ENCODE data around the gene VAV3. TPM values are rescaled to one million over a fixed set of nuclear protein-coding genes. Genes with fewer than 3 reads are reported as not detected.
A peak's percentile ranks its signal among the peaks of the same experiment; 100 is the strongest.

VAV3 gene
- total RNA-seq, 2 experiments from 2014 or later = 5.5 to 5.6 TPM

GRCh38 chr1:107935396-107936064 is 29.4 kb downstream of the VAV3 start:
- Histone ChIP-seq H3K4me1 (ENCODE audit: insufficient read depth, low read length) (peaks cover 15% of the 10 kb centered on the region), H3K9me3 (ENCODE audit: control insufficient read depth in 1 of 2, insufficient read depth in 1 of 2, low read length in 2 of 2) (no peaks in the 10 kb centered on the region), H3K27ac (ENCODE audit: low read depth in 1 of 2, low read length in 2 of 2) (no peak overlapping the region), H3K27me3 (ENCODE audit: control insufficient read depth in 1 of 2, insufficient read depth in 2 of 2, low read length in 2 of 2) (no peaks in the 10 kb centered on the region), H3K4me3 (ENCODE audit: low read length) (no peak overlapping the region), H3K36me3 (ENCODE audit: insufficient read depth, low read length) (no peaks in the 10 kb centered on the region)
- Mint-ChIP-seq H3K27me3 (no peaks in the 10 kb centered on the region), H3K4me1 (ENCODE audit: low read depth) (peaks cover 34% of the 10 kb centered on the region), H3K9me3 (no peaks in the 10 kb centered on the region), H3K27ac (no peak overlapping the region), H3K36me3 (ENCODE audit: low read depth) (no peaks in the 10 kb centered on the region), H3K4me3 (no peak overlapping the region)
- ATAC-seq (ENCODE audit: poor library complexity) = peak; percentile 48
- peak in 4 of 14 experiments; percentile 26 to 55 (median 46) for DNase-seq
- intact Hi-C loops (cut with DNase I, micrococcal nuclease) = loop anchor here in 1 of 2 experiments (10.0 kb wide), 1 partner anchor 151 kb away; no protein-coding TSS in a partner anchor
- TF ChIP-seq CTCF (IDR thresholded peaks at IDR 0.05) = no peak
- POLR2A ChIA-PET = no interaction called here
- CTCF ChIA-PET = no interaction called here

GRCh38 chr1:107934578-107934977 is 30.4 kb downstream of the VAV3 start:
- Histone ChIP-seq H3K27me3 (ENCODE audit: control insufficient read depth in 1 of 2, insufficient read depth in 2 of 2, low read length in 2 of 2) (no peaks in the 10 kb centered on the region), H3K4me3 (ENCODE audit: low read length) (peak overlapping the region; percentile 31), H3K36me3 (ENCODE audit: insufficient read depth, low read length) (no peaks in the 10 kb centered on the region), H3K4me1 (ENCODE audit: insufficient read depth, low read length) (peaks cover 15% of the 10 kb centered on the region), H3K9me3 (ENCODE audit: control insufficient read depth in 1 of 2, insufficient read depth in 1 of 2, low read length in 2 of 2) (no peaks in the 10 kb centered on the region), H3K27ac (ENCODE audit: low read depth in 1 of 2, low read length in 2 of 2) (no peak overlapping the region)
- DNase-seq (no peak), ATAC-seq (ENCODE audit: poor library complexity) (no peak)
- Mint-ChIP-seq H3K27ac (peak overlapping the region; percentile 11), H3K27me3 (no peaks in the 10 kb centered on the region), H3K4me1 (ENCODE audit: low read depth) (peaks cover 34% of the 10 kb centered on the region), H3K9me3 (no peaks in the 10 kb centered on the region), H3K4me3 (peak overlapping the region; percentile 70), H3K36me3 (ENCODE audit: low read depth) (no peaks in the 10 kb centered on the region)
- intact Hi-C loops (cut with DNase I, micrococcal nuclease) = loop anchor here in 1 of 2 experiments (10.0 kb wide), 1 partner anchor 150 kb away; no protein-coding TSS in a partner anchor
- ChIA-PET POLR2A (no interaction called here), CTCF (no interaction called here)
- TF ChIP-seq CTCF (IDR thresholded peaks at IDR 0.05) = no peak

- ATAC-seq (ENCODE audit: poor library complexity) (no peak), DNase-seq (no peak)
- Mint-ChIP-seq H3K4me3 (no peak overlapping the region), H3K27ac (no peak overlapping the region), H3K9me3 (no peaks in the 10 kb centered on the region), H3K27me3 (no peaks in the 10 kb centered on the region), H3K36me3 (ENCODE audit: low read depth) (no peaks in the 10 kb centered on the region), H3K4me1 (ENCODE audit: low read depth) (peaks cover 34% of the 10 kb centered on the region)
- TF ChIP-seq CTCF (IDR thresholded peaks at IDR 0.05) = no peak
- intact Hi-C loops (cut with DNase I, micrococcal nuclease) = loop anchor here in 1 of 2 experiments (10.0 kb wide), 1 partner anchor 149 kb away; no protein-coding TSS in a partner anchor
- ChIA-PET POLR2A (interaction anchor here (0.7 kb wide), 1 partner anchor 30 kb away, joined by 3 read pairs; no protein-coding TSS in a partner anchor), CTCF (no interaction called here)
- no peaks in the 10 kb centered on the region for H3K27me3 ChIP-seq (ENCODE audit: control insufficient read depth in 1 of 2, insufficient read depth in 2 of 2, low read length in 2 of 2)
- peaks cover 15% of the 10 kb centered on the region for H3K4me1 ChIP-seq (ENCODE audit: insufficient read depth, low read length)
- H3K9me3 ChIP-seq (ENCODE audit: control insufficient read depth in 1 of 2, insufficient read depth in 1 of 2, low read length in 2 of 2) = no peaks in the 10 kb centered on the region
- no peaks in the 10 kb centered on the region for H3K36me3 ChIP-seq (ENCODE audit: insufficient read depth, low read length)
- no peak overlapping the region for H3K4me3 ChIP-seq (ENCODE audit: low read length)
- no peak overlapping the region for H3K27ac ChIP-seq (ENCODE audit: low read depth in 1 of 2, low read length in 2 of 2)
These were observed 31.2 kb downstream of the VAV3 start for GRCh38 chr1:107933736-107934135.

Measured in CD4-positive, alpha-beta T cell (primary cell).